DOHH2 (cell line): Measurements from ENCODE around the gene HOXA6.

Source experiments
- CTCF ChIP-seq: fragments of 200-600 bp; sonication (generic); IDR thresholded peaks from one replicate; pipeline ENCODE4 v1.5.1; 2014; ENCODE audit warnings: antibody characterized with exemption, mild to moderate bottlenecking, low read depth, low read length; ENCODE audit not compliant: poor library complexity, severe bottlenecking
- EZH2phosphoT487 ChIP-seq: fragments of 200-600 bp; sonication (generic); IDR thresholded peaks from 2 replicates; pipeline ENCODE4 v1.6.1; 2017; ENCODE audit warnings: borderline replicate concordance, mild to moderate bottlenecking, antibody characterized with exemption, low read length, moderate library complexity, mixed read lengths

GRCh38 chr7:27129729-27130539 lies 17.6 kb downstream of the HOXA6 start:
- TF ChIP-seq CTCF (no peak), EZH2phosphoT487 (no peak)
